IPS-18c (cell line): ENCODE measurements around the gene SLC41A3.
"Not testable (repeated sequence)": the region's sequence is repeated elsewhere in the genome, so short reads cannot be mapped to it uniquely, and the experiment has no call there.

Experiments used
- H3K4me3 ChIP-seq: 2 replicates; pipeline ENCODE4 v1.7.0; 2013; ENCODE audit warnings: low read depth, mild to moderate bottlenecking, low read length, moderate library complexity; ENCODE audit not compliant: insufficient read depth
- H3K9me3 ChIP-seq: one replicate; pipeline ENCODE4 v1.6.1; 2013; ENCODE audit warnings: mild to moderate bottlenecking, low read length, moderate library complexity; ENCODE audit not compliant: control insufficient read depth, insufficient read depth

The SLC41A3 gene

GRCh38 chr3:126076140-126076539, 7.8 kb downstream of the SLC41A3 start:
- H3K4me3 ChIP-seq = no peak overlapping the region
- no peaks in the 10 kb centered on the region for H3K9me3 ChIP-seq

- H3K9me3 ChIP-seq = no peaks in the 10 kb centered on the region
- H3K4me3 ChIP-seq = no peak overlapping the region
Observed at GRCh38 chr3:126070146-126070545, 13.8 kb downstream of the SLC41A3 start.

DNA sequence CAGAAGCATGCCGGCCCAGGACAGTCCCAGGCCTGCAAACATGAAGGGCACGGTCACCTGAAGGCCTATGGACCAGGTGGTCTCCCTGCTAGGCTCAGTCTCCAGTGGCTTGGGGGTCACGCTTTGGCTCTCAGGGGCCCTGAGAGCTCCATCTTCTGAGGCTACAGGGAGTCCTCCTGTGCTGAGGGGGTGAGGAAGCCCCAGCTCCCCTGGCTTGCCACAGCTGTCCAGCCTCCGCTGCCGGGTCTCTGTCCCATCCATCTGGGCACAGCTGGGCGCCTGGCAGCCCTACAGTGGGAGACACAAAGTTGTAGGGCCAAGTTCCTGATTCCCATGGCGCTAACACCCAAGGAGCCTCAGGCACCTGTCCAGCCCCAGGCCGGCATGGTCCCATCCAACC, 16.0 kb downstream of the SLC41A3 start:
- no peak overlapping the region for H3K4me3 ChIP-seq
- H3K9me3 ChIP-seq = no peaks in the 10 kb centered on the region

- H3K4me3 ChIP-seq, H3K9me3 ChIP-seq: not testable (repeated sequence)
Observed at GRCh38 chr3:126066676-126067075, 17.2 kb downstream of the SLC41A3 start.

- no peak overlapping the region for H3K4me3 ChIP-seq
- H3K9me3 ChIP-seq = no peaks in the 10 kb centered on the region
Observed at GRCh38 chr3:126065876-126066275, 18.0 kb downstream of the SLC41A3 start.

DNA sequence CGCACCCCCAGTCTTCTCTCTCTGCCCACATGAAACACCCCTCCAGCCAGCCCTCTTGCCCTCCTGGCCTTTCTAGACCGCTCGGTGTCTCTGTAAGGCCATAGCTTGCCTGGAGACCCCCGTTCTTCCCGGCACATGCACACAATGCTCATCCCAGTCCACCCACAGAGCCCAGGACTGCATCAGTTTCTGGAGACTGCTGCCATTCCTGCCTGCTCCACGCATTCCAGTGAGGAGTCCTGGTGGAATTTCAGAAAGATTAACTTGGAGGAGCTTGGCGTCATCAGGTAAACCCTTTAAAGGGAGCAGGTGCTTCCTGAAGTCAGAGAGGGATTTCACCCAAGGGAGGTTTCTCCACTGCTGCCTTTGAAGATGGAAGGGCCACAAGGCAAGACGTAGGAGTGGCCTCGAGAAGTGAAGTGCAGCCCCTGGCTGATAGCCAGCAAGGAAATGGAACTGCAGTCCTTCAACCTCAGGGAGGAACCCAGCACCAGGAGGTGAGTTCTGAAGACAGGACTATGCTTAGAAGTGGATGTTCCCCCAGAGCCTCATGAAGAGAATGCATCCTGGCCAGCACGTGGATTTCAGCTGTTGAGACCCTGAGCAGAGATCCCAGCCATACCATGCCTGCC, 19.2 kb downstream of the SLC41A3 start:
- no peaks in the 10 kb centered on the region for H3K9me3 ChIP-seq

GRCh38 chr3:126063358-126063965, 20.5 kb downstream of the SLC41A3 start:
- Histone ChIP-seq H3K9me3 (no peaks in the 10 kb centered on the region), H3K4me3 (no peak overlapping the region)

More for the DNA sequence above, 19.2 kb downstream of the SLC41A3 start:
- H3K4me3 ChIP-seq = no peak overlapping the region

- Histone ChIP-seq H3K4me3 (no peak overlapping the region), H3K9me3 (no peaks in the 10 kb centered on the region)
Observed at GRCh38 chr3:126061301-126062032, 22.5 kb downstream of the SLC41A3 start.

DNA sequence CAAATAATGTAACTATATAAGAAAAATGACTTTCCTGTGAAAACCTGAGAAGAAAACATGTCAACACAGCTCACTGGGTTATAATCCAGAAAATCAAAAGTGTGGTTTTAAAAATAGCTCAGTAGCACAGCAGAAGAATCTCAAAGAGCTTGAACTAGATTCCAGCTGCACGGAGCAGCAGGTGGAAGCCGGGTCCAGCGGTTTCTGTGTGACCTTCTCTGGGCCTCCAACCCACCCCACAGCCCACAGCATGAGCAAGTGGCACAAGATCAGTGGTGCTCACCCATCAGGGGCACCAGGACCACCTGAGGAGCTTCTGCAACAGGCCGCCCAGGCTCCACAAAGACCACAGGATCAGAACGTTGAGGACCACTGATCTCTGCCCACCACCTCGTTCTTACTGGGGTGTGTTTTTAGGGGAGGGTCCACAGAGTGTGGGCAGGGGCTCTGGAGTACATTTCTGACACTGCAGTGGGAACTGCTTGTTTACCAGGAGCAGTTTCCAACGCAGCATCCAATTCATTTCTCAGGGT, 23.2 kb downstream of the SLC41A3 start:
- Histone ChIP-seq H3K4me3 (no peak overlapping the region), H3K9me3 (no peaks in the 10 kb centered on the region)

DNA sequence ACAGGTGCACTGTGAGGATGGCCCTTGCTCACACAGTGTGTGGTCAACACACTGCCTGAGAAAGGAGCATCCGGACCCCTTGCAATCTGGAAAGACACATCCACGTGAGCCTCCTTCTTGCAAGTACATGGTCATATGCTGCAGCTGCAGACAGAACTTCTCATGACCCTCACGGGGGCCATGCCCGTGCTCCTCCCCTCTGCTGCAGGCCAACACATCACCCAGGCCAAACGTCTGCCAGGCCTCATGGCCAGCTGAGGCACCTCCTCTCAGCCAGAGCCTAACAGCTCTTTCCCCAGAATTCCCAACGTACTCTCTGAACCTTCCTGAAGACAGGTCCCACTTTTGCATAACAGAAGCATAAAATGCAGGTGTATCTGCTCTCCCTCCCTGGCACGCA, 25.3 kb downstream of the SLC41A3 start:
- H3K9me3 ChIP-seq = no peaks in the 10 kb centered on the region

GRCh38 chr3:126057936-126058335, 26.0 kb downstream of the SLC41A3 start:
- no peaks in the 10 kb centered on the region for H3K9me3 ChIP-seq
- no peak overlapping the region for H3K4me3 ChIP-seq

More for the DNA sequence above, 25.3 kb downstream of the SLC41A3 start:
- no peak overlapping the region for H3K4me3 ChIP-seq

DNA sequence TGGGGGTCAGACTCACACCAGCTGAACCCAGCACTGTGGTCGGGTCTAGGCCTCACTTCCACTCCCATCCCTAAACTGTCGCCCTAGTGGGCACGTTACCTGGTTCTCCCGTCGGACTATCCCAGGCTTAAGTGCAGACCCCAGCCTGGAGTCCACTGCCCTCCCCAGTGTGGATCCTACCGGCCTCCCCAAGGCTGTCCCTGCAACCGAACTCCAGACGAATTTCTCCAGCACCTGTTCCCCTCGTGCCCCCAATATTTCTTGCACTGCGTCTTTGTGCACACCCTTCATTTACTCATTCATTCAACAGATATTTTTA, 26.5 kb downstream of the SLC41A3 start:
- H3K4me3 ChIP-seq = no peak overlapping the region
- no peaks in the 10 kb centered on the region for H3K9me3 ChIP-seq

- Histone ChIP-seq H3K9me3 (no peaks in the 10 kb centered on the region), H3K4me3 (no peak overlapping the region)
Observed at GRCh38 chr3:126056681-126057500, 27.0 kb downstream of the SLC41A3 start.

DNA sequence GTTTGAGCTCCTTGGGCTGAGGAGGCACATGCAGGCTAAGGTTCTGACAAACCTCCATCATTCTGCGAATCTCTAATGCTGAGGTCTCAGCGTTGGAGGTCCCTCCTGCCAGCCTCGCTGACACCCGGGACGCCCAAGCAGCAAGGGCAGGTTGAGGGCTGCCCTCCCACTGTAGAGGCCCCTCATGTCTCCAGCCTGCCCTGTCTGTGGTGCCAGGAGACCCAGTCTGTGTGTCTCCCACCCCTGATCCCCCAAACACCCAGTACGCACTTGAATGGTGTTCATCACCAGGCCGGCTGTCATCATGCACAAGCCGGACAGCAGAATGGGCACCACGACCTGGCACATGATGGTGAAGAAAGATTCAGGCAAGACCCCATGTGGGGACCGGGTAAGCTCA, 27.8 kb downstream of the SLC41A3 start:
- H3K9me3 ChIP-seq = no peaks in the 10 kb centered on the region
- no peak overlapping the region for H3K4me3 ChIP-seq

GRCh38 chr3:126054870-126055269, 29.1 kb downstream of the SLC41A3 start:
- Histone ChIP-seq H3K4me3 (no peak overlapping the region), H3K9me3 (peaks cover 3% of the 10 kb centered on the region)

DNA sequence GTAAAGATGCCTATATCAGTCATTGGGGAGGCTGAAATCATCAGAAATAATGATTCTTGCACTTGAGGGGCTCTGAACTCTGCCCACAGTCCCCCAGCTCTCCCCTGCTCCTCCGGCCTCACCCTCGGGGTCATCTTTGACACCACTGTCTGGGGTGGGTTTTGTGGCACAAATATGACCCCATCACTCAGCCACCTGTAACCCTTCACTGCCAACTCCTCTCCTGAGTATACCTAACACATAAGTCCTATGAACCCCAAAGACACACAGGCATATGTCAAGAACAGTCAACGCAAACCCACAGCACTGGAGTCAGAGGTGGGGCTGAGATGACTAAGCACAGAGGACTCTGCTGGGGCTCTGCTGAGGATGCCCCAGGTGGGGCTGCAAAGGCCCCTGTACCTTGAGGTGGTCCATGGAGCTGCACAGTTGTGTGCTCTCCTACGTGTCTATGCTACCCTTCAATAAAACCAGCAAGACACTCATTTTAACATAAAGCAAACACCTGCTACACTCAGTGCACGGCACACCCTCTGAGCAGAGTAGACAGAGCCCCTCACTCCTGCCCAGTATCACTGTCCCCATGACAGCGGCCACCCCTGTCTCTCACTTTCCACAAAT, 29.9 kb downstream of the SLC41A3 start:
- H3K9me3 ChIP-seq = peaks cover 3% of the 10 kb centered on the region
- H3K4me3 ChIP-seq = no peak overlapping the region

GRCh38 chr3:126053513-126053912, 30.4 kb downstream of the SLC41A3 start:
- H3K9me3 ChIP-seq = peaks cover 3% of the 10 kb centered on the region
- no peak overlapping the region for H3K4me3 ChIP-seq
